Breast epithelium (tissue), 4 donors: ENCODE data around the gene KIF21B. TPM values are rescaled to one million over a fixed set of nuclear protein-coding genes. Genes with fewer than 3 reads are reported as not detected.

Experiments used
- DNase-seq, 2 donors: peaks; one replicate each; pipeline ENCODE4 v3.0.0-alpha.2; 2019; ENCODE audit warnings: low spot score in 2 of 2
- H3K27ac ChIP-seq, 2 donors: fragments of 200-600 bp; sonication (generic) in 1 of 2; one replicate each; pipeline ENCODE4 v1.5.1; 2016 to 2019; ENCODE audit warnings: mild to moderate bottlenecking in 1 of 2
- H3K27me3 ChIP-seq, 2 donors: fragments of 200-600 bp; sonication (generic) in 1 of 2; one replicate each; pipeline versions ENCODE4 v1.5.1 to v1.6.0; 2017 to 2019; ENCODE audit warnings: control low read depth in 1 of 2, mild to moderate bottlenecking in 1 of 2
- H3K36me3 ChIP-seq: fragments of 200-600 bp; one replicate; pipeline ENCODE4 v1.5.1; 2019
- H3K4me1 ChIP-seq, 2 donors: fragments of 200-600 bp; sonication (generic); one replicate each; pipeline ENCODE4 v1.5.1; 2016 to 2019; ENCODE audit warnings: control low read depth in 1 of 2
- H3K4me3 ChIP-seq, 3 donors: fragments of 200-600 bp; sonication (generic); 1 replicate in 2 of 3; 2 replicates in 1 of 3; pipeline ENCODE4 v1.5.1; 2016 to 2019; ENCODE audit warnings: mild to moderate bottlenecking in 3 of 3, moderate library complexity in 2 of 3
- H3K9me3 ChIP-seq, 2 donors: fragments of 200-600 bp; sonication (generic) in 1 of 2; one replicate each; pipeline ENCODE4 v1.5.1; 2016 to 2019; ENCODE audit warnings: control low read depth in 1 of 2
- CTCF ChIP-seq, 3 donors: fragments of 450-650 bp; IDR thresholded peaks; one replicate each; pipeline ENCODE4 v1.5.1; 2016 to 2017; ENCODE audit warnings: antibody characterized with exemption in 3 of 3, mild to moderate bottlenecking in 3 of 3, moderate library complexity in 3 of 3
- POLR2A ChIP-seq: fragments of 450-650 bp; IDR thresholded peaks from one replicate; pipeline ENCODE4 v1.6.1; 2016; ENCODE audit warnings: antibody characterized with exemption, mild to moderate bottlenecking, moderate library complexity
- POLR2AphosphoS5 ChIP-seq, 3 donors: sonication (generic); formaldehyde crosslinking; IDR thresholded peaks; one replicate each; pipeline ENCODE4 v1.6.1; 2017; ENCODE audit warnings: antibody characterized with exemption in 3 of 3
- intact Hi-C: fragments of 100-400 bp; cut with DNase I; formaldehyde crosslinking; loops from one replicate; pipeline ENCODE4 v1.15.1; 2023; ENCODE audit warnings: low total_unique reads
- total RNA-seq, 3 donors: library from RNA; depleted of rRNA; stranded (reverse); fragments of >200 nt; gene quantifications; one replicate each; pipeline ENCODE4 v1.1.0, GENCODE V29; 2016

The KIF21B gene
- total RNA-seq, 3 donors from 2014 or later, result 0.96 to 2.6 (median 1.3) TPM

GRCh38 chr1:201062511-201063091, 39.1 kb upstream of the KIF21B start:
- Histone ChIP-seq H3K9me3 (no peaks in the 10 kb centered on the region), H3K4me3 (no peak overlapping the region), H3K36me3 (no peaks in the 10 kb centered on the region), H3K27ac (no peak overlapping the region), H3K4me1 (no peaks in the 10 kb centered on the region), H3K27me3 (peaks cover 0 to 5% of the 10 kb centered on the region in 2 donors)
- intact Hi-C loops, result no loop called here
- no peak for TF ChIP-seq POLR2A
- no peak for TF ChIP-seq CTCF (IDR thresholded peaks at IDR 0.05)
- no peak for TF ChIP-seq POLR2AphosphoS5 (IDR thresholded peaks at IDR 0.05)
- no peak for DNase-seq

- no peak for TF ChIP-seq CTCF (IDR thresholded peaks at IDR 0.05)
- TF ChIP-seq POLR2A, result no peak
- TF ChIP-seq POLR2AphosphoS5 (IDR thresholded peaks at IDR 0.05), result no peak
- intact Hi-C loops, result no loop called here
These were observed 38.4 kb upstream of the KIF21B start for GRCh38 chr1:201061886-201062285.

GRCh38 chr1:201061049-201061448, 37.5 kb upstream of the KIF21B start:
- no peak for TF ChIP-seq POLR2AphosphoS5 (IDR thresholded peaks at IDR 0.05)
- no peak for TF ChIP-seq POLR2A
- TF ChIP-seq CTCF (IDR thresholded peaks at IDR 0.05), result no peak
- intact Hi-C loops, result no loop called here
- H3K27me3 ChIP-seq, result no peaks in the 10 kb centered on the region

More at GRCh38 chr1:201061886-201062285, 38.4 kb upstream of the KIF21B start:
- Histone ChIP-seq H3K36me3 (no peaks in the 10 kb centered on the region), H3K9me3 (no peaks in the 10 kb centered on the region), H3K4me1 (no peaks in the 10 kb centered on the region), H3K27me3 (peaks cover 0 to 5% of the 10 kb centered on the region in 2 donors), H3K4me3 (no peak overlapping the region), H3K27ac (no peak overlapping the region)
- no peak for DNase-seq

GRCh38 chr1:201060586-201060985, 37.1 kb upstream of the KIF21B start:
- no peaks in the 10 kb centered on the region for H3K27me3 ChIP-seq
- intact Hi-C loops, result no loop called here
- no peak overlapping the region for H3K27ac ChIP-seq
- no peaks in the 10 kb centered on the region for H3K9me3 ChIP-seq
- no peak overlapping the region for H3K4me3 ChIP-seq
- DNase-seq, result no peak
- H3K36me3 ChIP-seq, result no peaks in the 10 kb centered on the region
- TF ChIP-seq POLR2AphosphoS5 (IDR thresholded peaks at IDR 0.05) (no peak), POLR2A (no peak), CTCF (IDR thresholded peaks at IDR 0.05) (no peak)
- H3K4me1 ChIP-seq, result no peaks in the 10 kb centered on the region

More at GRCh38 chr1:201061049-201061448, 37.5 kb upstream of the KIF21B start:
- H3K4me3 ChIP-seq, result no peak overlapping the region
- DNase-seq, result no peak
- no peaks in the 10 kb centered on the region for H3K36me3 ChIP-seq
- no peaks in the 10 kb centered on the region for H3K4me1 ChIP-seq
- no peak overlapping the region for H3K27ac ChIP-seq
- no peaks in the 10 kb centered on the region for H3K9me3 ChIP-seq

GRCh38 chr1:201059871-201060555, 36.5 kb upstream of the KIF21B start:
- H3K27ac ChIP-seq, result no peak overlapping the region
- no peaks in the 10 kb centered on the region for H3K9me3 ChIP-seq
- no peaks in the 10 kb centered on the region for H3K4me1 ChIP-seq
- intact Hi-C loops, result no loop called here
- no peak overlapping the region for H3K4me3 ChIP-seq
- H3K36me3 ChIP-seq, result no peaks in the 10 kb centered on the region
- TF ChIP-seq POLR2AphosphoS5 (IDR thresholded peaks at IDR 0.05) (no peak), CTCF (IDR thresholded peaks at IDR 0.05) (no peak), POLR2A (no peak)
- no peaks in the 10 kb centered on the region for H3K27me3 ChIP-seq
- no peak for DNase-seq
